GM20431 (cell line): ENCODE results near the gene PBX4.
"Not testable (repeated sequence)": the region's sequence is repeated elsewhere in the genome, so short reads cannot be mapped to it uniquely, and the experiment has no call there.

ENCODE experiments used
- in situ Hi-C: fragments of 300-500 bp; cut with MseI, MboI; formaldehyde crosslinking; loops from one replicate; pipeline ENCODE4 v1.15.0; 2020; ENCODE audit warnings: low sequenced_read_pairs; ENCODE audit not compliant: unreplicated experiment

Gene PBX4, protein sequence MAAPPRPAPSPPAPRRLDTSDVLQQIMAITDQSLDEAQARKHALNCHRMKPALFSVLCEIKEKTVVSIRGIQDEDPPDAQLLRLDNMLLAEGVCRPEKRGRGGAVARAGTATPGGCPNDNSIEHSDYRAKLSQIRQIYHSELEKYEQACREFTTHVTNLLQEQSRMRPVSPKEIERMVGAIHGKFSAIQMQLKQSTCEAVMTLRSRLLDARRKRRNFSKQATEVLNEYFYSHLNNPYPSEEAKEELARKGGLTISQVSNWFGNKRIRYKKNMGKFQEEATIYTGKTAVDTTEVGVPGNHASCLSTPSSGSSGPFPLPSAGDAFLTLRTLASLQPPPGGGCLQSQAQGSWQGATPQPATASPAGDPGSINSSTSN

DNA sequence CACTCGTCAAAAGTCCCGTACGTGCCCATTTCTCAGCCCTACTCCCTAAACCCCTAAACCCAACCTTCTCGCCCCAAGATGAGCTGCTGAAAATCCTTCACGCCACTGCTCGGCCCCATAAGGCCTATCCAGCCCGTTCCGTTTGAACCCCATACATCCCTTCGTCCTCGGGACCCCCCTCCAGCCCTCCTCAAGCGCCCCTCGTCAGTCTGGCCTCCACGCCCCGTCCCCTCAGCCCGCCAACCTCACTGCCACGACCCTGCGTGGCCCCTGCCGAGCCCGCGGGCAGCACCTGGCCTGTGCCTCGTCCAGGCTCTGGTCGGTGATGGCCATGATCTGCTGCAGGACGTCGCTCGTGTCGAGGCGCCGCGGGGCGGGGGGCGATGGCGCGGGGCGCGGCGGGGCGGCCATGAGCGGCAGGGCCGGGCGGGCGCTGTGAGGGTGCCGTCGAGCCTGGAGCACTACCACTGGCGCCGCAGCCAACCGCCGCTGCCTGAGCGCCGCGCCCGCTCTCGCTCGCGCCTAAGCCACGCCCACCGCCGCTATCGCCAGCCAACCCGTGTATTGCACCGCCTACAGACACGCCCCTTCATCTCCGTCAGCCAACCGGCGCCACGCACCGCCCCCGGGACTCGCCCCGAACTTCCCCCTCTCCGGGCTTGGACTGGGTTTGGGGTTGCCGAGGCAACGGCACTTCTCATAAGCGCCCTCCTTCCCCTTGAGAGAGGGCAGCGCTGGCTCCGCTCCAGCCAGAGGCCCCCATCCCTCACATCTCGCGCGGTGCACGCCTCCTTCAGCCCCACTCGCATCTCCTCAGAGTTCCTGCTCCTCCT lies at the start of gene PBX4:
PBX4 (minus strand) TSS at position 469 of the 833 bp plus-strand sequence; CDS start at position 411, 58 bp downstream.
- in situ Hi-C loops = no loop called here

DNA sequence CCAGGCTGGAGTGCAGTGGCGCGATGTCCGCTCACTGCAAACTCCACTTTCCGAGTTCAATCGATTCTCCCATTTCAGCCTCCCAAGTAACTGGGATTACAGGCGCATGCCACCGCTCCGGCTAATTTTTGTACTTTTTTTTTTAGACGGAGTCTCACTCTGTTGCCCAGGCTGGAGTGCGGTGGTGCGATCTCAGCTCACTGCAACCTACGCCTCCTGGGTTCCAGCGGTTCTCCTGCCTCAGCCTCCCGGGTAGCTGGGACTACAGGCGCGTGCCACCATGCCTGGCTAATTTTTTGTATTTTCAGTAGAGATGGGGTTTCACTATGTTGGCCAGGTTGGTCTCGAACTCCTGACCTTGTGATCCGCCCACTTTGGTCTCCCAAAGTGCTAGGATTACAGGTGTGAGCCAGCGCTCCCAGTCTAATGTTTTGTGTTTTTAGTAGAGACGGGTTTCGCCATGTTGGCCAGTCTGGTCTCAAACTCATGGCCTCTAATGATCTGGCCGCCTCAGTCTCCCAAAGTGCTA lies 47.0 kb upstream of the PBX4 start:
- in situ Hi-C loops = not testable (repeated sequence)

DNA sequence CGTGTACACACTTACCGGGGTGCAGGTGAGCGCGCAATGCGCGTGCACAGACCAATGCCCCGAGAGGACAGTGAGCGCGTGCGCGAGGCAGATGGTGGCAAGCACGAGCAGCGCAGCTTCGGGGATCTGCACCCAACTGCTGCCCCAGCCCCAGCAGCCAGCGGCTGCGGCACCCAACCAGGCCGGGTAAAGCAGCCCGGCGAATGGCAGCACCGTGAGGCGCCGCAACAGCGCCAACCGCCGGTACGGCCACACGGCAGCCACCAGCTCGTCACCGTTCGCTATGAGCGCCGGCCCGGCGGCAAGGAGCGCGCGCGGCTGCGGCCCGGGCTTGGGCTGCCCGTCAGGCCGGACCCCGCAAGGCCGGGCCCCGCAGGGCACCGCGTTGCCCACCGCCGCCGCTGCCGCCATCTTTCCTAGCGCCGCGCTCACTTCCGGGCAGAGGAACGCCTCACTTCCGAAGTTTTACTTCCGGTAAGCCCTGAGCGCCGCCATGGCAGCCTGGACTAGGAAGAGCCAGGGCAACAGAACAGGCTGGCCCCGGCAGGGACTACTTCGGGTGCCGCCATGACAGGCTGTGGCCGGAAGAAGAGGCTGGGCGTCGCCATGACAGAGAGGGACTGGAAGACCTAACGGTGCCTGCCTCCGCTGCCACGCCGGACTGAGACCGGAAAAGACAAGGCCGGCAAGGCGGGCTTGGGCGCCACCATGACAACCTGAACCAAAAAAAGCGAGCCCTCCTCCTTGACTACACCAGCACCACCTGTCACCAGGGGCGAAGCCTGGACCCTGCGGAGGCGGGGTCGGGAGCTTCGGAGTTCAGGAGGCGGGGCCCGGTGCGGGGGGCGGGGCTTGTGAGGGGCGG lies 45.0 kb upstream of the PBX4 start, which contains the start of gene ATP13A1:
ATP13A1 (minus strand) TSS at position 421 of the 865 bp plus-strand sequence; CDS start at position 411, 10 bp downstream.
- in situ Hi-C loops = no loop called here

DNA sequence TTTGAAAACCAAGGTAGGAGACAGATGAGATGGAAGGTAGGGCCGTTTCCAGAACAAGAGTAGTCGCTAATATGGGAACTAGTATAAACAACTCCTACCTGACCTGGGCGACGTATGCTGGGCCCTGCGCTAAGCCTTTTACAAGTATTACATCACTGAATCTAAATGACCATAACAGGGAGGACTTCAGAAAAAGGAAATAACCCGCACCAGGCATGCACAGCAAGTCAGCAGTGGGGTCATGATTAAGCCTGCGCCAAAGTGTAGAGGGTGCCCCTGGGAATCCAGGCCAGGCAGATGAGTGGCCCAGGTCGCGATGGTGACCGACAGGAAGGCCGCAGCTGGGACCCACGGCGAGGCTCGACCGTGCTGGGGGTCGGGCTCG lies 44.4 kb upstream of the PBX4 start:
- in situ Hi-C loops = no loop called here

DNA sequence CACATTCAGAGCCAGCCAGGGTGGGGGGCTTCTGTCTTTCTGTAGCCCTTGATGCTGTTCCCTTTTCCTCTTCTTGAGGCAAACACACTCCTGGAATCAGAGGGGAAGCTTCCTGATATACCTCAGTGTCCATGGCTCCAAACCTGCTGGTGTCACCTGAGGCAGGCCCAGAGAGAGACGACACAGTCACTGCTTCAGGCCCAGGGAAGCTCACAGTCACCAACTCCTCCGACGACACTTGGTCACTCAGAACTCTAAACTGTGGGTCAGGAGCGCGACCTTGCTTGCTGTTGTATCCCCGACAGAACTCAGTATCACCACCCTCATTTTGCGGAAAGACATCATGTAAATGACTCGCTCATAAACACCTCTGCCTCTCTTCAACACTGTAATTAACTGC lies 43.9 kb upstream of the PBX4 start:
- in situ Hi-C loops = no loop called here

DNA sequence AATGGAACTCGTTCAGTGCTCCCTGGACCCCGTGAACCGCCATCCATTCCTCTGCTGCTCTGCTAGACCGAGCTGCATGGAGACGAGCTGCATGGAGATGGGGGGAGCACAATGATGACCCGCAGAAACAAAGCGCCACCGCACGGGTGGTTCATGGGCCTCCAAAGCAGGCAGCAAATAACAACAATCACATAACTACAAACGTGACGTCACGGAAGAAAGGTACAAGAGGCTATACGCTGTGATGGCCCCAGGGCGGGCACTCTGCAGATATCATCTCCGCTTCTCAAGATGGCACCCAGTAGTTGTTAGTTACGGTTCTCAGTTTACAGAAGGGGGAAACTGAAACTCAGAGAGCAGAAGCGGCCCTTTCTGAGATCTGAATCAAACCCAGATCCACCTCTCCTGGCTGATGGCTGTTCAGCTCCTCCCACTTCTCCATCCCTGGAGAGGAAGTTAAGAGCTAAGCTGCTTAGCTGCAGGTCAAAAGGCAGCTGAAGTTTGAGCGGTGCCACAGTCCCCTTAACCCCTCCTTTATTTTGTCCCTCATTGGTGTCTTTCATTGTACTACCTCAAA lies 43.3 kb upstream of the PBX4 start:
- in situ Hi-C loops = no loop called here

DNA sequence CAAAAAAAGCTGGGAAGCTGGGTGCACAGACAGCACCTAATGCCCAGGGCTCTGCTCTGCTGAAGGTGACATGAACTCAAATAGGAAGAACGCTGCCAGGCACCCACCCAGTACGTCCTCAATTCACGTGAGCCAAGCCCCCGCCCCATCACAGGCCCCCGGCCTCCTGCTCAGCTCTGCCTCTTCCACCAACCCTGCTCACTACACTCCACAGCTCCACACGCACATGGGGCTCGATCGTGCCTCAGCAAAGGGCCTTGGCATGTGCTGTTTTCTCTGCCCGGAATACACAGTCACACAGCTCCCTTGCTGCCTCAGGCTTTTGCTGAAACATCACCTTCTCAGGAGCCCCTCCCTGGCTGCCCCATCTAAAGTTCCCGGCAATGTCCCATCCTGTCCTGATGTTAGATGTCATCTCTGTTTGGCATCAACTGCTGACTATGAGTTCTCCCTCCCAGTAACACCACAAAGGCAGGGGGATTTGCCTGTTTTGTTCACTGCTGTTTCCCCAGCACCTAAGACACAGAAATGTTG lies 42.7 kb upstream of the PBX4 start:
- in situ Hi-C loops = no loop called here

DNA sequence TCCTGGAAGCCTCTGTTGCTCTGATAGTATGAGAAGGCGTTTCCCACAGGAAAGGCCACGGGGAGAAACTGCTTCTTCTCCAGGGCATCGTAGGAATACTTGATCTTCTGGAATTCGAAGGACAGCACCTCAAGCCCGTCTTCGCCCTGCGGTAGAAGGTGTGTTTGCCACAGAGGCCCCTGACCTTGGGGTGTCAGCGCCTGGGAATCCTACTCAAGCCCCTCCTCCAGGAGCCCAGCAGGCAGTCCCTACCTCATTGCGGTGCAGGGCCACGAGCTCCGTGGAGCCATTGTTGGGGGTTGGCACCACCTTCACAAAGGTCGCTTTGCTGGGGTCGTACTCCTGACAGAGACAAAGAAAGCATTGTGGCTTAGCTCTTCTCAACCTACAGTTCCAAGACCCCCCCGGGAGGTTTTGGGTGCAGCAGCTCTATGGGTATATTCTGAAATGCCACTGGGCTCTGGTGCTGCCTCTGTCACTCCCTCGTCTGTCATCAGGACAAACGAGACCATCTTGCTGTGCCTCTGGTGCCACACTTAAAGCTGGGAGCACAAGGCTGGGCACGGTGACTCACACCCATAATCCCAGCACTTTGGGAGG lies 41.3 kb upstream of the PBX4 start:
- in situ Hi-C loops = no loop called here

DNA sequence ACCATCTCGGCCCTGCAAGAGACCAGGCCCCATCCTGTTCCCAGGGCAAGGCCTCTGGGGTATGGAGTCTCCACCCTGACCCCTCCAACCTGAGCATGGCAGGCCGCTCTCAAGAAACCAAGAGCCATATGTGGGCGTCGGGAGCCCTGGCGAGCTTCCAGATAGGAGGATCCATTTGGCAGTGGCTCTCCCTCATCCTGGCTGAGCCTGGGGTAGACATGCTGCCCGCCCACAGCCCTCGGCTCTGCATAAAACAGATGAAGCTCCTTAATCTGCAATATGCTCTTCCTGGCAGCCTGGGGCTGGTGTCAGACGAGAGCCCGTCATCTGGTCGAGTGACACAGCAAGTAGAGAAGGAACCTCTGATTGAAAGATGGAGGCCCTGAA lies 38.9 kb upstream of the PBX4 start:
- in situ Hi-C loops = no loop called here

DNA sequence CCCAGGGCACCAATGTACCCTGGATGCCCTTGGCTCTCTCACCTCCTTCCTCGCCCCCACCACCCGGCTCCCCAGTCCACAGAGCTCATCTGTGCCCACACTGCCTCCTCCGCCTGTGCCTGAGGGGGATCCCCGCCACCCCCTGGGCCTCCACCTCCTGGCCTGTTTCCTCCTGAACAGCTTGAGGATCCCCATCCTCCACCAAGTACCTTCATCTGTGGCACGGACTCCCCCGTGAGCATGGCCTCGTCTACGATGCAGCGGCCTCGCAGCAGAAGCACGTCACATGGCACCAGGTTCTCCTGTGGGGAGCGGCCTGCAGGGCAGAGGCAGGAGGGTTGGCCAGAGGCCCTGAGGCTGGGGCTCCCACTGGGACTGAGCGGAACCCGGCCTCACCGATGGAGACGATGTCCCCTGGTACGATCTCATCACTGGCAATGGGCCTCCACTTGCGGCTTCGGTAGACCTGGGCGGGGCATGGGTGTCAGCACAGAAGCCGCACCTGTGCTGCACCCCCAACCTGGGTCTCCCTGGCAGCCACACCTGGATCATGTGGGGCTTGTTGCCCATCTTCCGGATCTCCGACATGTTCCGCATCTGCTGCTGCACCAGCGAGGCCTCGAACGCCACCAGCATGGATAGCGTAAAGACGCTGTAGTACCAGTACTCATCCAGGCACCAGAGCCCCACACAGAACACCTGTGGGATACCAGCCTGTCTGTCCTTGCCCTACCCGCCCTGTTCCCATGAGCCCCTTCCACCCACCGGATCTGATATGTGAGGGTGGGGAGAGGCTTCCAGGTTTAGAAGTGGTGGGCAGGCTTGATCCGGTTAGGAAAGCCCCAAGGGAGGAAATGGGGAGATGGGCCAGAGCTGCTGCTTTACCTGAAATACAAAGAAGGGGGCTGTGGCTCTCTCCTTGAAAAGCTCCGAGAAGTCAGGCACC lies 38.2 kb upstream of the PBX4 start:
- in situ Hi-C loops = no loop called here

DNA sequence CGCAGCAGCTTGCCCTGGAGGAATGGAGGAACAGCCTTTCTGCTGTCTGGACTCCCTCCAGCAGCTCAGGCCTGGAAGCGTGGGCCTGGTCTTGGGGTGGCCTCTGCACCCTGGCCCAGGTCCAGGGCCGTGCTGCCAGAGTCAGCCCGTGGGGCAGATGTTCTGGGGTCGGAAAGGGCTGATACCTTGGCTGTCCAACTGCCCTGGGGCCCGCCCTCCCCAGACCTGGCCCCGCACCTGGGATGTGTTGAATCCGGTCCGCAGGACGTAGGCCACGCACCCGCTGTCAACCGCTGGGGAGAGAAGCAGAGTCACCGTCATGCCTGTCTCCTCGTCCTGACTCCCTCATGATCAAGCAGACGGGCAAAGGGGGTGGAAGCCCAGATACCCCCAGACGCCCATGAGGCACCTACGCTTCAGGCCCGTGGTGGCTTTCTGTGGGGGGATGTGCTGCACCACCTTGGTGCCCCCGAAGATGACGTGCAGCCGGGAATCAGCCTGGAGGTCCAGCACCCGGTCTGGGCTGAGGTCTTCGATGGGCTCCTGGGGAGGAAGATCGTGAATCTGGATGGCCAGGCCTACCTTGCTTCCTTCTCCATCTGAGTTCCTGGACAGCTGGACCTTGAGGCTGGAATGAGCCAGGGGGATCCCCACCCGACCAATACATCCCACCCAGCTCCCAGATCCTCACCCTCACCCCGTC lies 37.3 kb upstream of the PBX4 start:
- in situ Hi-C loops = no loop called here

DNA sequence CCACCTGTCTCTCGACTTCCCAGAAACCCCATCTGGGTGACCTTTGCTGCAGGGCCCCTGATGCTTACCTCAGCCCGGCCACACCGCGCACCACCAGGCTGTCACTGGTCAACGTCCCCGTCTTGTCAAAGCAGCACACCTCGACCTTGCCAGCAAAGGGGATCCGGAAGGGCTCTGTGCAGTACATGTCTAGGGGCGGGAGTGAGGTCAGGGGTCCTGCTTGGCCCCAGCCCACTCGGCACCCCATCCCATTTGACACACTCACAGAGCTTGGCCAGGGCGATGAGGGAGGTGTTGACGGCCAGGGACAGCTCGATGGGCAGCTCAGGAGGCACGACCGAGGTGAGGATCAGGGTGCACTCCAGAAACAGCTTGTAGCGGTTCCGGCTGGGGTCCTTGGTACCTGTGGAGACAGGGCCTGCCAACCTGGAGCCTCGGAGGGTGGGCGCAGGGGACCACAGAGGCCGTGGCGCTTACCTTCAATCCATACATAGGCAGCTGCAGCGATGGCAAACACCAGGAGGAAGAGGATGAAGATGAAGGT lies 36.6 kb upstream of the PBX4 start:
- in situ Hi-C loops = no loop called here

DNA sequence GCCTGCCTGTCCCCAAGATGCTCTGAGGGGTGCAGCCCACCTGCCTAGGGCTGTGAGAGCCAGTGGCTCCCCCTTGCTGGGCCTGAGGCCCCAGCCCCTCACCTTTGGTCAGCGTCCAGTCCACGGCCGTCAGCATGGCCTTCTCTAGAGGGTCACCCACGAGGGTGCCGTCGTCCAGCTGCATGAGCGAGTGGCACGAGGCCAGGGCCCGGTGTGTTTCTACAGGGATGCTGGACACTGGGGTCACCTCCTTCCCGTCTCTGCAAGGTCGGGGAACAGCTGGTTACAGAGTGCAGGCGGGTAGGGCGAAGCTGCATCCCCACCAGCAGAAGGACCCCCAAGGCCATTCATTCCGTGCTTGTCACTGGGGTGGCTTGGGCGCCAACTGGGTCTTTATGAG lies 36.0 kb upstream of the PBX4 start:
- in situ Hi-C loops = no loop called here

DNA sequence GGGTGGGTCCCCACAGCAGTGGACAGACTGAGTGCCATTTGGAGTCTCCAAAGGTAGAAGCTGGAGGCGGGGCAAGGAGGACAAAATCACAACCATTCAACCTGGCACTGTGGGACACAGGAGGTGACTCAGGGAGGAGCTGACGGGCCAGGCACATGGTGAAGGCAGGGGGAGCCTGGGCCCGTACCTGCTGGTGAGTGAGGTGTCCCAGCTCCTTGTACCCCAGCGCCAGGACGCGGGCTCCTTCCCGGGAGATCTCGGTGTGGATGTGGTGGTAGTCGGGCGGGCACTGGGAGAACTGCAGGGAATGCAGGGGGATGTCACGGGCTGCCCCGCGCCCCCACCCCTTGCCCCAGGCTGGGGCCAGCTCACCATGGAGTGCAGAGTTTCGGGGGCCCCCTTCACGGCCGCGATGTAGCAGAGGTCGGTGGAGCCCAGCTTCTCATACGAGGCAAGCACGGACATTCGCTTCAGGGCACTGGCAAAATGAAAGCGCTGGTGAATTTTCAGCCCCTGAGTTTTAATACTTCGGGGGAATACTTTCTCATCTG lies 35.2 kb upstream of the PBX4 start:
- in situ Hi-C loops = no loop called here

DNA sequence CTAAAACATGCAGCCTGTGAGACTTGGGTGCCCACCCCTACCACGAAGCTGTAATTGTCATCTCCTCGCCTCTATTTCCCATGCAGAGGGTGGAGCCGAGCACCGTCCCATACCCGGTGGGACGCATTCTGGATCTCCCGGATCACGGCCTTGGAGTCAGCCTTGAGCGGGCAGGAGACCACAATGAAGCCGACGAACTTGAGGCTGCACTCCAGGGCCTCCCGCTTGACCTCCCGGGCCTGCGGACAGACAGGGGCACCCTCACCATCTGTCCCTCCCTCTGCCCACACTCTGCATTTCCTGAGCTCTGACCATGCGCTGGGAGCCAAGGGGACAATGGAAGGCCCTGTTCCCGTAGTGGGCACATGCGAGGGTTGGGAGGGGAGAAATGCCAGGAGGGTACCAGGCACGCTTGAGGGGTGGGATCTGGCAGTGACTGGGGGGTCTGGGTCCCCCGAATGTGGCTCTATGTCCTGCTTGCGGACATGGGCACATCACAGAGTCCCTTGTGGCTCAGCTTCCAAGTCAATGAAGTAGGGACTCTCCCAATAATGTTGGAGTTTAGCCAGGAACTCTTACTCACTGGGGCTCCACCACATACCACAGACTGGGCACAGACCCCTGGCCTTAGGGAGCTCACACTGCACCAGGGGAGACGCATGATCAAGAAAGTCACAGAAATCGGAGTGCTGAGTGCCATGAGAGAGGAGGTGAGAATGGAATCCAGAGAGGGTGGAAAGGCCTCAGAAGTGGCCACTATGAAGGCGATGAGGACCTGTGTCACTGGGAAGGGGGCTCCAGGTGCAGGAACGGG lies 34.2 kb upstream of the PBX4 start:
- in situ Hi-C loops = no loop called here

DNA sequence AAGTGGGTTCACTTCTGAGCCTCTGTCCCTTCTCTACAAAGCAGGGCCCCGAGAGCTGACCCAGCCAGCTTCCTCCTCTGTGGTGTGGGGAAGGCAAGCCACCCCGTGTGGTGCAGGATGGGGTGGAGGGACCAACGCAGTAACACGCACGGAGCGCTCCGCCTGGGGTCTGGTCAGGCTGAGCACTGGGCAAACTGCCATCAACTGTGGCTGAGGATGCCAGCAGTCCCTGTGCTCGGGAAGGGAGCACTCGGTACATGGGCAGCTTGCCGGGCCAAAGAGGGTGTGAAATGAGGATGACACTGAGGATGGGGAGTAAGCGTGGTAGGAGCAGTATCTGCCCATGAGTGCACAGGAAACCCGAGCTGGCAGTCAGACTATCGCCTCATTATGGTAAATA lies 32.6 kb upstream of the PBX4 start:
- in situ Hi-C loops = no loop called here
